ENCODE measurements around the gene NDUFC1. TPM values are rescaled to one million over a fixed set of nuclear protein-coding genes. Genes with fewer than 3 reads are reported as not detected.

The NDUFC1 gene
- total RNA-seq, 1 donor from 2014 or later, result 19.4 TPM

GRCh38 chr4:139245590-139245989 is 56.7 kb downstream of the NDUFC1 start:
- no peaks in the 10 kb centered on the region for H3K9me3 Mint-ChIP-seq (ENCODE audit: unreplicated experiment)
- H3K36me3 Mint-ChIP-seq (ENCODE audit: unreplicated experiment), result no peaks in the 10 kb centered on the region
- TF ChIP-seq, protein P1, sequence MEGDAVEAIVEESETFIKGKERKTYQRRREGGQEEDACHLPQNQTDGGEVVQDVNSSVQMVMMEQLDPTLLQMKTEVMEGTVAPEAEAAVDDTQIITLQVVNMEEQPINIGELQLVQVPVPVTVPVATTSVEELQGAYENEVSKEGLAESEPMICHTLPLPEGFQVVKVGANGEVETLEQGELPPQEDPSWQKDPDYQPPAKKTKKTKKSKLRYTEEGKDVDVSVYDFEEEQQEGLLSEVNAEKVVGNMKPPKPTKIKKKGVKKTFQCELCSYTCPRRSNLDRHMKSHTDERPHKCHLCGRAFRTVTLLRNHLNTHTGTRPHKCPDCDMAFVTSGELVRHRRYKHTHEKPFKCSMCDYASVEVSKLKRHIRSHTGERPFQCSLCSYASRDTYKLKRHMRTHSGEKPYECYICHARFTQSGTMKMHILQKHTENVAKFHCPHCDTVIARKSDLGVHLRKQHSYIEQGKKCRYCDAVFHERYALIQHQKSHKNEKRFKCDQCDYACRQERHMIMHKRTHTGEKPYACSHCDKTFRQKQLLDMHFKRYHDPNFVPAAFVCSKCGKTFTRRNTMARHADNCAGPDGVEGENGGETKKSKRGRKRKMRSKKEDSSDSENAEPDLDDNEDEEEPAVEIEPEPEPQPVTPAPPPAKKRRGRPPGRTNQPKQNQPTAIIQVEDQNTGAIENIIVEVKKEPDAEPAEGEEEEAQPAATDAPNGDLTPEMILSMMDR (IDR thresholded peaks at IDR 0.05; ENCODE audit: partially characterized antibody, unreplicated experiment), result no peak
- H3K27ac Mint-ChIP-seq (ENCODE audit: unreplicated experiment), result no peak overlapping the region
- DNase-seq, result no peak
- no peak overlapping the region for H3K4me3 Mint-ChIP-seq (ENCODE audit: unreplicated experiment)
- H3K4me1 Mint-ChIP-seq (ENCODE audit: low read depth, unreplicated experiment), result no peaks in the 10 kb centered on the region
- H3K27me3 Mint-ChIP-seq (ENCODE audit: unreplicated experiment), result no peaks in the 10 kb centered on the region

GRCh38 chr4:139243448-139244365 is 58.6 kb downstream of the NDUFC1 start:
- H3K4me1 Mint-ChIP-seq (ENCODE audit: low read depth, unreplicated experiment), result no peaks in the 10 kb centered on the region
- no peak overlapping the region for H3K4me3 Mint-ChIP-seq (ENCODE audit: unreplicated experiment)

GRCh38 chr4:139242511-139243051 is 59.7 kb downstream of the NDUFC1 start:
- H3K27me3 Mint-ChIP-seq (ENCODE audit: unreplicated experiment), result no peaks in the 10 kb centered on the region
- H3K4me1 Mint-ChIP-seq (ENCODE audit: low read depth, unreplicated experiment), result no peaks in the 10 kb centered on the region
- H3K36me3 Mint-ChIP-seq (ENCODE audit: unreplicated experiment), result peaks cover 8% of the 10 kb centered on the region
- no peaks in the 10 kb centered on the region for H3K9me3 Mint-ChIP-seq (ENCODE audit: unreplicated experiment)
- DNase-seq, result no peak
- no peak overlapping the region for H3K4me3 Mint-ChIP-seq (ENCODE audit: unreplicated experiment)
- TF ChIP-seq, protein P1 (IDR thresholded peaks at IDR 0.05; ENCODE audit: partially characterized antibody, unreplicated experiment), result no peak
- H3K27ac Mint-ChIP-seq (ENCODE audit: unreplicated experiment), result no peak overlapping the region

More at GRCh38 chr4:139243448-139244365, 58.6 kb downstream of the NDUFC1 start:
- Mint-ChIP-seq H3K9me3 (ENCODE audit: unreplicated experiment) (no peaks in the 10 kb centered on the region), H3K27ac (ENCODE audit: unreplicated experiment) (no peak overlapping the region), H3K27me3 (ENCODE audit: unreplicated experiment) (no peaks in the 10 kb centered on the region), H3K36me3 (ENCODE audit: unreplicated experiment) (peaks cover 7% of the 10 kb centered on the region)
- TF ChIP-seq, protein P1 (IDR thresholded peaks at IDR 0.05; ENCODE audit: partially characterized antibody, unreplicated experiment), result no peak
- DNase-seq, result no peak

- DNase-seq, result no peak
- TF ChIP-seq, protein P1 (IDR thresholded peaks at IDR 0.05; ENCODE audit: partially characterized antibody, unreplicated experiment), result no peak
- Mint-ChIP-seq H3K4me1 (ENCODE audit: low read depth, unreplicated experiment) (no peaks in the 10 kb centered on the region), H3K27me3 (ENCODE audit: unreplicated experiment) (no peaks in the 10 kb centered on the region), H3K27ac (ENCODE audit: unreplicated experiment) (no peak overlapping the region), H3K4me3 (ENCODE audit: unreplicated experiment) (no peak overlapping the region), H3K36me3 (ENCODE audit: unreplicated experiment) (peaks cover 8% of the 10 kb centered on the region), H3K9me3 (ENCODE audit: unreplicated experiment) (no peaks in the 10 kb centered on the region)
Observed at GRCh38 chr4:139241784-139242151, 60.5 kb downstream of the NDUFC1 start.
